ENCODE measurements around the gene NTNG2.

DNA sequence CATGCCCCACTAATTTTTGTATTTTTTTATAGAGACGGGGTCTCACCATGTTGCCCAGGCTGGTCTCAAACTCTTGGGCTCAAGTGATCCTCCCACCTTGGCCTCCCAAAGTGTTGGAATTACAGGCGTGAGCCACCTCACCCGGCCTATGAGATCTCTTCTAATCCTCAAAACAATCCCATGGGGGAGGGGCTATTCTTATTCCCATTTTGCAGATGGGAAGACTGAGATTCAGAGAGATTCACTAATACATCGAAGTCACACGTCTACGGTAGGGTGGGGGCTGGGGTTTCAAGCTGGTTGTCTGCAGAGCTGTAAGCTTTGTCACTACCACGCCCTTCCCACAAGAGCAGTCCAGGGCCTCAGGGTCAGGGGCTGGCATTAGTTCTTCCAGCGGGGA, 14.0 kb upstream of the NTNG2 start:
- no peak for TF ChIP-seq ZFX (IDR thresholded peaks at IDR 0.05; ENCODE audit: borderline replicate concordance)
- TF ChIP-seq, protein P1, sequence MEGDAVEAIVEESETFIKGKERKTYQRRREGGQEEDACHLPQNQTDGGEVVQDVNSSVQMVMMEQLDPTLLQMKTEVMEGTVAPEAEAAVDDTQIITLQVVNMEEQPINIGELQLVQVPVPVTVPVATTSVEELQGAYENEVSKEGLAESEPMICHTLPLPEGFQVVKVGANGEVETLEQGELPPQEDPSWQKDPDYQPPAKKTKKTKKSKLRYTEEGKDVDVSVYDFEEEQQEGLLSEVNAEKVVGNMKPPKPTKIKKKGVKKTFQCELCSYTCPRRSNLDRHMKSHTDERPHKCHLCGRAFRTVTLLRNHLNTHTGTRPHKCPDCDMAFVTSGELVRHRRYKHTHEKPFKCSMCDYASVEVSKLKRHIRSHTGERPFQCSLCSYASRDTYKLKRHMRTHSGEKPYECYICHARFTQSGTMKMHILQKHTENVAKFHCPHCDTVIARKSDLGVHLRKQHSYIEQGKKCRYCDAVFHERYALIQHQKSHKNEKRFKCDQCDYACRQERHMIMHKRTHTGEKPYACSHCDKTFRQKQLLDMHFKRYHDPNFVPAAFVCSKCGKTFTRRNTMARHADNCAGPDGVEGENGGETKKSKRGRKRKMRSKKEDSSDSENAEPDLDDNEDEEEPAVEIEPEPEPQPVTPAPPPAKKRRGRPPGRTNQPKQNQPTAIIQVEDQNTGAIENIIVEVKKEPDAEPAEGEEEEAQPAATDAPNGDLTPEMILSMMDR (IDR thresholded peaks at IDR 0.05) = no peak
